Karpas-422 (cell line): ENCODE results near the gene OGN. TPM values are rescaled to one million over a fixed set of nuclear protein-coding genes. Genes with fewer than 3 reads are reported as not detected.
A peak's percentile ranks its signal among the peaks of the same experiment; 100 is the strongest.

Source experiments
- DNase-seq: peaks from one replicate; pipeline ENCODE4 v3.0.0-alpha.2; 2015
- H2AFZ ChIP-seq: fragments of 200-600 bp; sonication (generic); 2 replicates; pipeline ENCODE4 v1.6.1; 2014; ENCODE audit warnings: antibody characterized with exemption, low read length, mixed read lengths
- H3K27ac ChIP-seq: fragments of 200-600 bp; sonication (generic); 2 replicates; pipeline ENCODE4 v1.5.1; 2014; ENCODE audit warnings: mild to moderate bottlenecking, low read length, moderate library complexity
- H3K27me3 ChIP-seq: fragments of 200-600 bp; sonication (generic); 2 replicates; pipeline ENCODE4 v1.6.1; 2014; ENCODE audit warnings: low read length, mixed read lengths
- H3K36me3 ChIP-seq: fragments of 200-600 bp; sonication (generic); 2 replicates; pipeline ENCODE4 v1.6.1; 2014; ENCODE audit warnings: low read length, mixed read lengths; ENCODE audit not compliant: insufficient read depth
- H3K4me1 ChIP-seq: fragments of 200-600 bp; sonication (generic); 2 replicates; pipeline ENCODE4 v1.6.1; 2014; ENCODE audit warnings: mild to moderate bottlenecking, low read length, mixed read lengths
- H3K4me2 ChIP-seq: fragments of 200-600 bp; sonication (generic); 2 replicates; pipeline ENCODE4 v1.6.1; 2014; ENCODE audit warnings: low read length, low read depth, mild to moderate bottlenecking; ENCODE audit not compliant: poor library complexity, severe bottlenecking
- H3K4me3 ChIP-seq: fragments of 200-600 bp; sonication (generic); 2 replicates; pipeline ENCODE4 v1.5.1; 2014; ENCODE audit warnings: mild to moderate bottlenecking, antibody characterized with exemption, low read length, mixed read lengths
- H3K79me2 ChIP-seq: fragments of 200-600 bp; sonication (generic); 2 replicates; pipeline ENCODE4 v1.6.1; 2014; ENCODE audit warnings: mild to moderate bottlenecking, low read length, mixed read lengths
- H3K9ac ChIP-seq: fragments of 200-600 bp; sonication (generic); 2 replicates; pipeline ENCODE4 v1.6.0; 2014; ENCODE audit warnings: low read length
- H3K9me2 ChIP-seq: fragments of 200-600 bp; sonication (generic), shearing (Covaris generic); replicated peaks from 2 replicates; pipeline ENCODE4 v1.6.0; 2014; ENCODE audit warnings: mild to moderate bottlenecking, low read length, moderate library complexity; ENCODE audit not compliant: insufficient read depth
- H3K9me3 ChIP-seq: fragments of 300-700, 200-600 bp; sonication (generic); 2 replicates; pipeline ENCODE4 v1.6.1; 2014; ENCODE audit warnings: low read length, mixed read lengths
- H4K20me1 ChIP-seq: fragments of 200-600 bp; sonication (generic); 2 replicates; pipeline ENCODE4 v1.6.1; 2014; ENCODE audit warnings: mild to moderate bottlenecking, antibody characterized with exemption, low read length, low read depth; ENCODE audit not compliant: insufficient read depth
- total RNA-seq: library from RNA; depleted of rRNA; stranded (reverse); fragments of >200 nt; shearing (Covaris generic); gene quantifications from 2 replicates; pipeline ENCODE4 v1.2.3, GENCODE V29; 2014; ENCODE audit warnings: low replicate concordance; rRNA removed

OGN gene
- 3.3 and 16.4 TPM in 2 replicates for total RNA-seq

- no peaks in the 10 kb centered on the region for H3K27me3 ChIP-seq
- no peaks in the 10 kb centered on the region for H3K9me2 ChIP-seq
- H3K9me3 ChIP-seq = no peaks in the 10 kb centered on the region
- no peaks in the 10 kb centered on the region for H4K20me1 ChIP-seq
- peak within 1 kb of the TSS; percentile 98 for H3K4me2 ChIP-seq
- peaks cover 64% of the 10 kb centered on the region for H3K79me2 ChIP-seq
- peak within 1 kb of the TSS; percentile 67; the same call in 1 of the 2 replicates for H3K4me3 ChIP-seq
- H3K27ac ChIP-seq = peak within 1 kb of the TSS; percentile 97
- no peak within 1 kb of the TSS for H2AFZ ChIP-seq
- no peak for DNase-seq
- peak within 1 kb of the TSS; percentile 80; the same call in 1 of the 2 replicates for H3K9ac ChIP-seq
- H3K4me1 ChIP-seq = peaks cover 63% of the 10 kb centered on the region
- no peaks in the 10 kb centered on the region for H3K36me3 ChIP-seq
Measured at GRCh38 chr9:92404042-92404836, at the start of gene OGN. Gene OGN, minus strand, starts transcription at chr9:92404578. Its CDS starts 1,171 bp downstream, at chr9:92403407.

- no peak overlapping the region for H3K4me2 ChIP-seq
- H3K4me3 ChIP-seq = no peak overlapping the region
- no peaks in the 10 kb centered on the region for H4K20me1 ChIP-seq
- H3K27ac ChIP-seq = no peak overlapping the region
- DNase-seq = no peak
- H3K36me3 ChIP-seq = no peaks in the 10 kb centered on the region
- no peak overlapping the region for H3K9ac ChIP-seq
- no peaks in the 10 kb centered on the region for H3K79me2 ChIP-seq
- no peaks in the 10 kb centered on the region for H3K9me3 ChIP-seq
- H3K9me2 ChIP-seq = no peaks in the 10 kb centered on the region
- H3K27me3 ChIP-seq = no peaks in the 10 kb centered on the region
- no peak overlapping the region for H2AFZ ChIP-seq
- H3K4me1 ChIP-seq = peaks cover 29% of the 10 kb centered on the region
Measured at GRCh38 chr9:92446536-92446935, 42.2 kb upstream of the OGN start.

GRCh38 chr9:92444841-92445240 is 40.5 kb upstream of the OGN start:
- Histone ChIP-seq H3K4me2 (peak overlapping the region; percentile 42), H3K27ac (no peak overlapping the region), H4K20me1 (no peaks in the 10 kb centered on the region), H3K27me3 (no peaks in the 10 kb centered on the region), H3K79me2 (peaks cover 2% of the 10 kb centered on the region), H3K9me2 (no peaks in the 10 kb centered on the region), H2AFZ (no peak overlapping the region), H3K4me1 (peaks cover 29% of the 10 kb centered on the region), H3K36me3 (no peaks in the 10 kb centered on the region), H3K4me3 (peak overlapping the region; percentile 8; the same call in 1 of the 2 replicates), H3K9me3 (no peaks in the 10 kb centered on the region), H3K9ac (0 out of 2 replicates have a peak overlapping the region, but pooled peaks have one; percentile 2)
- no peak for DNase-seq

- Histone ChIP-seq H3K36me3 (no peaks in the 10 kb centered on the region), H3K27ac (no peak overlapping the region)
Measured at GRCh38 chr9:92440751-92441046, 36.3 kb upstream of the OGN start.

GRCh38 chr9:92439921-92440750 is 35.8 kb upstream of the OGN start:
- Histone ChIP-seq H3K4me1 (peaks cover 28% of the 10 kb centered on the region), H3K27ac (no peak overlapping the region), H3K79me2 (peaks cover 13% of the 10 kb centered on the region), H3K4me3 (no peak overlapping the region), H3K27me3 (no peaks in the 10 kb centered on the region), H3K9me2 (no peaks in the 10 kb centered on the region), H2AFZ (no peak overlapping the region), H3K9ac (no peak overlapping the region), H3K4me2 (no peak overlapping the region), H3K36me3 (no peaks in the 10 kb centered on the region), H4K20me1 (no peaks in the 10 kb centered on the region), H3K9me3 (no peaks in the 10 kb centered on the region)
- no peak for DNase-seq

More at GRCh38 chr9:92440751-92441046, 36.3 kb upstream of the OGN start:
- H3K9me3 ChIP-seq = no peaks in the 10 kb centered on the region
- H3K9ac ChIP-seq = no peak overlapping the region
- H3K4me3 ChIP-seq = no peak overlapping the region
- H3K79me2 ChIP-seq = peaks cover 13% of the 10 kb centered on the region
- no peaks in the 10 kb centered on the region for H3K27me3 ChIP-seq
- no peaks in the 10 kb centered on the region for H3K9me2 ChIP-seq
- H3K4me2 ChIP-seq = no peak overlapping the region
- no peak for DNase-seq
- H2AFZ ChIP-seq = no peak overlapping the region
- H4K20me1 ChIP-seq = no peaks in the 10 kb centered on the region
- peaks cover 34% of the 10 kb centered on the region for H3K4me1 ChIP-seq

- peak; percentile 66 for DNase-seq
- H3K9ac ChIP-seq = no peak overlapping the region
- H3K27ac ChIP-seq = no peak overlapping the region
- no peaks in the 10 kb centered on the region for H3K36me3 ChIP-seq
- H2AFZ ChIP-seq = no peak overlapping the region
- H4K20me1 ChIP-seq = no peaks in the 10 kb centered on the region
- no peak overlapping the region for H3K4me3 ChIP-seq
- peaks cover 17% of the 10 kb centered on the region for H3K4me1 ChIP-seq
- H3K9me3 ChIP-seq = no peaks in the 10 kb centered on the region
- H3K27me3 ChIP-seq = no peaks in the 10 kb centered on the region
- H3K79me2 ChIP-seq = peaks cover 13% of the 10 kb centered on the region
- peak overlapping the region; percentile 51 for H3K4me2 ChIP-seq
- H3K9me2 ChIP-seq = no peaks in the 10 kb centered on the region
Measured at GRCh38 chr9:92438900-92439526, 34.6 kb upstream of the OGN start.

GRCh38 chr9:92435263-92435662 is 30.9 kb upstream of the OGN start:
- peaks cover 14% of the 10 kb centered on the region for H3K4me1 ChIP-seq
- H3K36me3 ChIP-seq = no peaks in the 10 kb centered on the region
- H3K9me3 ChIP-seq = no peaks in the 10 kb centered on the region
- no peak overlapping the region for H3K27ac ChIP-seq
- no peak overlapping the region for H2AFZ ChIP-seq
- no peaks in the 10 kb centered on the region for H4K20me1 ChIP-seq
- peaks cover 16% of the 10 kb centered on the region for H3K79me2 ChIP-seq
- no peaks in the 10 kb centered on the region for H3K27me3 ChIP-seq
- no peak overlapping the region for H3K9ac ChIP-seq
- H3K9me2 ChIP-seq = no peaks in the 10 kb centered on the region
- no peak for DNase-seq
- no peak overlapping the region for H3K4me2 ChIP-seq
- no peak overlapping the region for H3K4me3 ChIP-seq
